A549 (cell line): ENCODE results near the gene EAF1.

Source experiments
- EP300 ChIP-seq, 2 experiments: fragments of >200 bp; sonication (Bioruptor Twin); formaldehyde crosslinking; IDR thresholded peaks; 2 replicates in 1 of 2; 3 replicates in 1 of 2; pipeline ENCODE4 v1.6.1; 2016 to 2017
- MAX ChIP-seq: IDR thresholded peaks from 2 replicates; pipeline ENCODE4 v1.6.1; 2012
- POLR2A ChIP-seq: IDR thresholded peaks from 2 replicates; pipeline ENCODE4 v1.6.1; 2012; ENCODE audit warnings: mild to moderate bottlenecking, low read length
- SMC3 ChIP-seq: fragments of >200 bp; sonication (Bioruptor Twin); formaldehyde crosslinking; IDR thresholded peaks from 3 replicates; pipeline ENCODE4 v1.6.1; 2018; ENCODE audit warnings: inconsistent platforms

- TF ChIP-seq SMC3 (no peak), POLR2A (no peak), EP300 (IDR thresholded peaks at IDR 0.05) (no peak), MAX (no peak)
Observed at GRCh38 chr3:15456321-15456720, 28.9 kb downstream of the EAF1 start.
